GM12892 (cell line): ENCODE results near the gene SMARCB1.

Experiments
- DNase-seq: peaks from one replicate; pipeline ENCODE4 v3.0.0; 2011; ENCODE audit not compliant: insufficient read length
- FAIRE-seq: peaks from 2 replicates; lab custom pipeline; 2011; peaks lifted over from hg19 to GRCh38; lab: Jason Lieb, UNC
- POLR2A ChIP-seq: IDR thresholded peaks from 2 replicates; pipeline ENCODE4 v1.6.1; 2011; ENCODE audit warnings: low read depth, low read length, control low read depth
- POLR2AphosphoS5 ChIP-seq: IDR thresholded peaks from 2 replicates; pipeline ENCODE4 v1.6.1; 2011; ENCODE audit warnings: low read depth, low read length, control low read depth
- TAF1 ChIP-seq: IDR thresholded peaks from 2 replicates; pipeline ENCODE4 v1.6.1; 2011; ENCODE audit warnings: low read depth, mild to moderate bottlenecking, control low read depth, low read length, borderline replicate concordance

The SMARCB1 gene

DNA sequence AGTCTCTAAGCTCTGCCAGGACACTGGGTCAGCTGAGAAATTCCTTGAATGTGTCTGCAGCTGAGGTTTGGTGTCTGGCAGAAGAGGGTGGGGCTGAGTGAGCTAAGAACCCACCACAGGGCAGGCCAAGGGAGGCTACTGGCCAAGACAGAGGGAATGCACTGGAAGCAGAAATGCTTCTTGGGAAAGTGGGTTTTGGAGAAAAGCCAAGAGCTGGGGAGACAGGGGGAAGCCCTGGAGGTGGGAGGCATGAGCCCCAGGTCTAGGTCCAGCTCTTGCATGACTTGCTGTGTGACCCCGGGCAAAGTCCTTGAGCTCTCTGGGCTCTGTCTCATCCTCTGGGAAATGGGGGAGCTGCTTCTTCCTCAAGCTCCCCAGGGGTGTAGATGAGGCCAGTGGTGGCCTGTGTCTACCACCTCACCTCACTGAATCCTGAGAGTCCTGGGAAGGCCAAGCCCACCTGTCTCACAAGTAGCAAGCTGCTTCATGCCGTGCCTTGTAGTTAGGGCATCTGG is 11.8 kb upstream of the SMARCB1 start:
- no peak for TF ChIP-seq POLR2A
- no peak for TF ChIP-seq POLR2AphosphoS5
- TF ChIP-seq TAF1, result no peak
- no peak for DNase-seq
- no peak for FAIRE-seq

DNA sequence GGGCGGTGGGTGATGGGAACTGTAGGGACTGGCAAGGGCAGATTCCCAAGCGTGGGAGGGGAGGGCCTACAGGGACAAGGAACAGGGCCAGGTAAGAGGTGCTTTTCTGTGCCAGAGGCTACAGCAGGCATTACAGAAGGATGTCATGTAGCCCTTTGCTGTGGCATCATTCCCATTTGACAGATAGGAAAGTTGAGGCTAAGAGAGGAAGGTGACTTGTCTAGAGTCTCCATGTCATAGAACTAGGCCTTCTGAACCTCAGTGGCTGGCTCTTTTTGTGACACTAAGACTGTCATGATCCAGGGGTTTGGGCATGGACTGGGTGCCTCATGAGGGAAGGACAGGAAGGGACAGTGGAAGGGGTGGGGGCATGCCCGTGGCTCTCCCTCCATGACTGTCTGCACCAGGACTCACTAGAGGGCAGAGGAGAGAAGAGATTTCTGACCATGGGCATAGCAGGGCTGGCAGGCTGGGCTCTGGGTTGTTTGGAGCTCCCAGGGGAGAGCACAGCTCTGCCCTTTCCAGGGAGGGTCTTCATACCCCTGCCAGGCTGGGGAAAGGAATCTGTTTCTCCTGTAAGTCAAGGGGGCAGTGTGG is 10.9 kb upstream of the SMARCB1 start:
- FAIRE-seq, result no peak
- DNase-seq, result no peak
- no peak for TF ChIP-seq POLR2AphosphoS5
- TF ChIP-seq POLR2A, result no peak
- TF ChIP-seq TAF1, result no peak

DNA sequence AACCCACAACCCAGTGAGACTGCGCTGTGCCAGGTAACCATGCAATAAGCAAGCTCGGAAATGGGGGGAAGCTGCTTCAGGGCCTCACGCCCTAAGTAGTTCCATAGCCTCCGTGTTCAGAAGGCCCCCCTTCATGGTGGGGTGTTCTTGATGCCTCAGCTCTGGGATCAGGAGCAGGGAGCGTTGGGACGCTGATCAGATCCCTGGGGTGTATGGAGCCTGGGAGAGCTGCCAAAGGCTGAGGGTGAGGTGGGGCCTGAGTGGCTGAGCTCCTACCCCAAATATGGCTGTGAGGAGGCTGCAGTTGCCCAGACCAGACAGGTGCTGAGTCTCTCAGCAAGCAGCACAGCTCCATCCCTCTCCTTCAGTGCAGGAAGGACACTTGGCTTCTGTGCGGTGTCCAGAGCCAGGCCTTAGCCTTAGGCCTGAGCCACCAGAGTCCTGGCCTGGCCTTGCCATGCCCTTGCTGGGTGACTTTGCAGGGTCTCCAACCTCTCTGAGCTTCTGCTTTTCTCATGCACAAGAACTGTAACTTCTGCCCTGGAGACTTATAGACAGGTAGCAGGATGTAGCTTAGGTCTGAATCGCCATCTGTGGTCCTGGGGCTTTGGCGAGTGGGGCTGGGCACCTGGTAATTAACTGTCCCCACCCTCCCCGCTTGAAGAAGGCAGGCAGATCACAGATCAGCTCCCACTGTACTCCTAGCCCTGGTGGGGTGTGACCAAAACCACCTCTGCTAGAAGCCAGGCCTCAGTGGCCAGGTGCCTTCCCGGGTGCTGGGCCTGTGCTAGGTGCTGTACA is 8.8 kb upstream of the SMARCB1 start:
- no peak for FAIRE-seq

DNA sequence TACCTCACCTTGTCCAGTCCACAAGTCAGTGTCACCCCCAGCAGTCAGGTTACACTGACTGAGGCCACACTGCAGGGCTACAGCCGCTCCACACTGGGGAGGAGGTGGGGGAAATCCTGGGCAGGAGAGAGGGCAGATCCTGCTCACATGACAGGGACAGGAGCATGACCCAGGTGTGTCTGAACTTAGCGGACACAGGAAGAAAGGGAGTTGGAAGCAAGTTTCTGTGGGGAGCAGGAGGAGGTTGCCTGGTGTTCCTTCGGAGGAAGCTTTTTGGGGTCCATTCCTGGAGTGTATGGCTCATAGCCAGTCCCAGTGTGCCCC is 8.2 kb upstream of the SMARCB1 start:
- DNase-seq (no peak), FAIRE-seq (no peak)
- TF ChIP-seq TAF1 (no peak), POLR2A (no peak), POLR2AphosphoS5 (no peak)

More for the DNA sequence above, 8.8 kb upstream of the SMARCB1 start:
- no peak for TF ChIP-seq POLR2A
- TF ChIP-seq POLR2AphosphoS5, result no peak
- no peak for TF ChIP-seq TAF1
- DNase-seq, result no peak

DNA sequence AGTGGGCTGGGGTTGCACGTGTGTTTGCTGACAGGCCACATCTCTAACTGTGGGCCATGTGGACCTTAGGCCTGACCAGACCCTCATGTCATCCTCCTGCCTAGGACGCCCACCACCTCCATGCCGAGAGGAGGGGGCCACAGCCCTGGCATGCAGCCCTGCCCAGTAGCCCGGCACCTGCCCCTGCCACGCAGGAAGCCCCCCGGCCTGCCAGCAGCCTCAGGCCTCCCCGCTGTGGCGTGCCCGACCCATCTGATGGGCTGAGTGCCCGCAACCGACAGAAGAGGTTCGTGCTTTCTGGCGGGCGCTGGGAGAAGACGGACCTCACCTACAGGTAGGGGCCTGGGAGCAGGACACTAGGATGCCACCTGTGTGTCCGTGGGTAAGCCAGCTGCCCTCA is 7.7 kb upstream of the SMARCB1 start:
- FAIRE-seq, result no peak

DNA sequence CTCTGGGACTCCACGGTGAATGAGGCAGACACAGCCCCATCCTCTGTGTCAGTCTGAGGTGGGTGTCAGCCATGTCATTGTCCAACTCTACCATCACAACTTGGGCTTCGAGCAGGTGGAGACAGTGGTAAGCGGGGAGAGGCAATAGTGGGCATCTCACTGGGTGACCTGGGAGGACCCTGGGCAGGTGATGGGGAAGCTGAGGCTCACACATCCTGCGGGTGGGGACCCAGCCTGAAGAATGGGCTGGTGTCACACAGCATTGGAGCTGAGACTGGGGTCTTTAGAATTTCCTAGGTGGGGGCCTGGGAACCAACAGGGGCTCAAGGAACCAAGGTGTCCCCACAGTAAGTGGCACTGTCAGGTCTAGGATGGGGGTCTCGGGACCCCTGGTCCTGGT is 7.0 kb upstream of the SMARCB1 start:
- DNase-seq (no peak), FAIRE-seq (no peak)
- no peak for TF ChIP-seq TAF1
- TF ChIP-seq POLR2A, result no peak
- no peak for TF ChIP-seq POLR2AphosphoS5

More for the DNA sequence above, 7.7 kb upstream of the SMARCB1 start:
- no peak for DNase-seq
- TF ChIP-seq TAF1, result no peak

DNA sequence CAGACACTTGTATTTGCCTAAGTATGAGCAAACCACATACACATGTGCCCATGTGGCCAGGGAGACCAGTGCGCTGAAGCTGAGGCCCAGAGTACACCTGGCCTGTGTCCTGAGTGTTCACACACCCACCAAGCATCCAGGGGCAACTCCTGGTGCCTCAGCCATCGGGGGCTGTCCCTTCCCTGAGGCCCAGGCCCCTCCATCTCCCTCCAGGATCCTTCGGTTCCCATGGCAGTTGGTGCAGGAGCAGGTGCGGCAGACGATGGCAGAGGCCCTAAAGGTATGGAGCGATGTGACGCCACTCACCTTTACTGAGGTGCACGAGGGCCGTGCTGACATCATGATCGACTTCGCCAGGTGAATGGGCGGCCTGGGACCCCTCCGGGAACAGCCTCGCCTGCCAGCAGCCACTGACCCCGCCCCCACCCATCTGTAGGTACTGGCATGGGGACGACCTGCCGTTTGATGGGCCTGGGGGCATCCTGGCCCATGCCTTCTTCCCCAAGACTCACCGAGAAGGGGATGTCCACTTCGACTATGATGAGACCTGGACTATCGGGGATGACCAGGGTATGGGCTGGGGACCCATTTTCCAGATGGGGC is 6.5 kb upstream of the SMARCB1 start:
- no peak for DNase-seq
- FAIRE-seq, result no peak
- TF ChIP-seq POLR2A, result no peak
- TF ChIP-seq POLR2AphosphoS5, result no peak
- TF ChIP-seq TAF1, result no peak

DNA sequence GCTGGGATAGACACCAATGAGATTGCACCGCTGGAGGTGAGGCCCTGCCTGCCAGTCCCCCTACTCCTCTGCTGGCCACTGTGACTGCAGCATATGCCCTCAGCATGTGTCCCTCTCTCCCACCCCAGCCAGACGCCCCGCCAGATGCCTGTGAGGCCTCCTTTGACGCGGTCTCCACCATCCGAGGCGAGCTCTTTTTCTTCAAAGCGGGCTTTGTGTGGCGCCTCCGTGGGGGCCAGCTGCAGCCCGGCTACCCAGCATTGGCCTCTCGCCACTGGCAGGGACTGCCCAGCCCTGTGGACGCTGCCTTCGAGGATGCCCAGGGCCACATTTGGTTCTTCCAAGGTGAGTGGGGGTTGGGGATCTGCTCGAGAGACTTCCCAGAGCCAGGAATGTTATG is 5.7 kb upstream of the SMARCB1 start:
- no peak for FAIRE-seq
- no peak for DNase-seq
- TF ChIP-seq POLR2AphosphoS5 (no peak), TAF1 (no peak), POLR2A (no peak)

DNA sequence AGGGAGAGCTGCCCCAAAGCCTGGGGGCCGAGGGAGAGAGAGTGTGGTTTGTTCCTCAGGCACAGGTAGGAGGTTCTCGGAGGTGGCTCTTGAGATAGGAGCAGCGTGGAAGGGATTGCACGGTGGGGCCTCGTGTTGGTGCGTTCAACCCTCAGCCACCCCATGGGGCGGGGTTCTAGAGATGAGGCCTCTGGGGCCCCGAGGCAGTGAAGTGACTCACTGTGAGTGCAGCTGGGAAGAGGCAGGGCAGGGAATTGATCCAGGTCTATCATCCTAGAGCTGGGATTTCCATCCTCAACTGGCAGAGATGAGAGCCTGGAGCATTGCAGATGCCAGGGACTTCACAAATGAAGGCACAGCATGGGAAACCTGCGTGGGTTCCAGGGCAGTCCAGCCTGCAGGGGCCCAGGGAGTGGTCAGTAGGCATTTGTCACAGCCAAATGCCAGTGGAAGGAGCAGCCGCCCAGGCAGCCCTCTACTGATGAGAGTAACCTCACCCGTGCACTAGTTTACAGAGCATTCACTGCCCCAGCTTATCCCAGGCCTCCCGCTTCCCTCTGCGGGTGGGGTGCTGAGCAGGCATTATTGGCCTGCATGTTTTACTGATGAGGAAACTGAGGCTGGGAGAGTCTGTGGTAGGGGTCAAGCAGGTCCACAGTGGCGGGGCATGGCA is 5.1 kb upstream of the SMARCB1 start:
- TF ChIP-seq POLR2A (no peak), POLR2AphosphoS5 (no peak), TAF1 (no peak)
- no peak for DNase-seq
- FAIRE-seq, result no peak

DNA sequence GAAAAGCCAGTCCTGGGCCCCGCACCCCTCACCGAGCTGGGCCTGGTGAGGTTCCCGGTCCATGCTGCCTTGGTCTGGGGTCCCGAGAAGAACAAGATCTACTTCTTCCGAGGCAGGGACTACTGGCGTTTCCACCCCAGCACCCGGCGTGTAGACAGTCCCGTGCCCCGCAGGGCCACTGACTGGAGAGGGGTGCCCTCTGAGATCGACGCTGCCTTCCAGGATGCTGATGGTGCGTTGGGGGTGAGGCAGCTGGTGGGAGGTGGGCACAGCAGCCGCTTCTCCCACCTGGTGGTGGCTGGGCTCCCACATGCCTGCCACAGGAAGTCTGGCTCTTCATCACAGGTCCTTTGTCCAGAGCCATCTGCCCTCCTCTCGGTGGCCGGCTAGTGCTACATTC is 4.5 kb upstream of the SMARCB1 start:
- DNase-seq (no peak), FAIRE-seq (no peak)
- TF ChIP-seq POLR2AphosphoS5 (no peak), POLR2A (no peak), TAF1 (no peak)

DNA sequence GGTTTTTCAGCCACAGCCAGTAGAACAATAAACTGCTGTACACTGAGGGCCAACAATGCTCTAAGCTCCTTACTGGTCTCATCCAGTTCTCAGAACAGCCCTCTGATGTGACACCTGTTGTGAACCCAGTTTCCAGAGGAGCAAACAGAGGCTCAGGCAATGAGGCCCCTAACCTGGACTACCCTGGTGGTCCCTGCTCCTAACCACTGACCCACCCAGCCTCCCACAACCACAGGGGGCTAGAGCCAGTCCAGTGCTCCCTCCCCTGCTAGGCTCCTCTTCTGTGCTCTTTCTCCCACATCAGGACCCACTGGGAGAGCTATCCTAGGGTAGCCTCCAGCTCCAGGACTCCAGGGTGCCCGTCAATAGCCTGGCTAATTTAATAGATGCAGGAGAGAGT is 4.1 kb upstream of the SMARCB1 start:
- no peak for DNase-seq
- no peak for TF ChIP-seq POLR2AphosphoS5
- no peak for TF ChIP-seq POLR2A
- no peak for TF ChIP-seq TAF1

More for the DNA sequence above, 4.1 kb upstream of the SMARCB1 start:
- no peak for FAIRE-seq
